HepG2 (cell line): ENCODE results near the gene PATL2. TPM values are rescaled to one million over a fixed set of nuclear protein-coding genes. Genes with fewer than 3 reads are reported as not detected.
A peak's percentile ranks its signal among the peaks of the same experiment; 100 is the strongest.

Source experiments
- CCAR2 ChIP-seq: fragments of 200-400 bp; formaldehyde crosslinking; optimal IDR thresholded peaks from 2 replicates; pipeline ENCODE3; 2018; ENCODE audit warnings: low read depth, mild to moderate bottlenecking, low read length, moderate library complexity
- DPF2 ChIP-seq: sonication (generic); formaldehyde crosslinking; IDR thresholded peaks from 2 replicates; pipeline ENCODE4 v1.4.0; 2020; ENCODE audit warnings: mild to moderate bottlenecking, low read depth, missing genetic modification reagents, borderline replicate concordance
- EHMT2 ChIP-seq: fragments of 200-600 bp; sonication (generic); IDR thresholded peaks from 2 replicates; pipeline ENCODE4 v1.7.0; 2017; ENCODE audit warnings: antibody characterized with exemption, low read depth, low read length, borderline replicate concordance
- FLYWCH1 ChIP-seq: sonication (generic); formaldehyde crosslinking; IDR thresholded peaks from 2 replicates; pipeline ENCODE4 v1.8.1; 2023; ENCODE audit warnings: mild to moderate bottlenecking, missing genetic modification reagents
- HDAC6 ChIP-seq: fragments of 200-600 bp; sonication (generic); IDR thresholded peaks from 2 replicates; pipeline ENCODE4 v1.7.0; 2017; ENCODE audit warnings: mild to moderate bottlenecking, antibody characterized with exemption, low read length, low read depth
- LCORL ChIP-seq, 2 experiments: fragments of 450-650 bp in 1 of 2; sonication (generic) in 1 of 2; formaldehyde crosslinking in 1 of 2; IDR thresholded peaks; 2 replicates each; pipeline versions ENCODE4 v1.5.0 to v1.6.1; 2017 to 2020; ENCODE audit warnings: antibody characterized with exemption in 1 of 2, missing genetic modification reagents in 1 of 2
- NONO ChIP-seq, 2 experiments: fragments of 450-650 bp in 1 of 2; sonication (generic) in 1 of 2; formaldehyde crosslinking in 1 of 2; IDR thresholded peaks in 1 of 2; conservative IDR thresholded peaks in 1 of 2; 2 replicates each; pipeline versions ENCODE4 v1.6.1 to v1.8.0; 2017 to 2022; ENCODE audit warnings: mild to moderate bottlenecking in 1 of 2, missing genetic modification reagents in 1 of 2, moderate library complexity in 1 of 2
- NR2F2 ChIP-seq: IDR thresholded peaks from 2 replicates; pipeline ENCODE4 v1.6.1; 2012; ENCODE audit warnings: low read depth, inconsistent platforms, borderline replicate concordance
- RXRA ChIP-seq: sonication (generic); formaldehyde crosslinking; IDR thresholded peaks from 2 replicates; pipeline ENCODE4 v1.5.1; 2020; ENCODE audit warnings: missing genetic modification reagents
- XBP1 ChIP-seq: sonication (generic); formaldehyde crosslinking; IDR thresholded peaks from 2 replicates; pipeline ENCODE4 v1.5.0; 2020; ENCODE audit warnings: missing genetic modification reagents
- ZMYM2 ChIP-seq: sonication (generic); formaldehyde crosslinking; IDR thresholded peaks from 2 replicates; pipeline ENCODE4 v1.8.0; 2022; ENCODE audit warnings: mild to moderate bottlenecking, missing genetic modification reagents
- ZNF121 ChIP-seq: sonication (generic); formaldehyde crosslinking; IDR thresholded peaks from 2 replicates; pipeline ENCODE4 v1.5.0; 2020; ENCODE audit warnings: mild to moderate bottlenecking, missing genetic modification reagents
- ZNF160 ChIP-seq: sonication (generic); formaldehyde crosslinking; IDR thresholded peaks from 2 replicates; pipeline ENCODE4 v1.8.0; 2022; ENCODE audit warnings: mild to moderate bottlenecking, inconsistent platforms, missing genetic modification reagents
- ZNF431 ChIP-seq: sonication (generic); formaldehyde crosslinking; IDR thresholded peaks from 2 replicates; pipeline ENCODE4 v1.9.0; 2022; ENCODE audit warnings: missing genetic modification reagents, low read depth, mild to moderate bottlenecking, borderline replicate concordance
- ZNF713 ChIP-seq: sonication (generic); formaldehyde crosslinking; IDR thresholded peaks from 2 replicates; pipeline ENCODE4 v1.4.0; 2020; ENCODE audit warnings: mild to moderate bottlenecking, missing genetic modification reagents
- polyA plus RNA-seq, 8 experiments: library from polyadenylated mRNA; depleted of rRNA in 3 of 8; stranded (reverse) in 7 of 8; unstranded in 1 of 8; fragments of >200 nt; fragmentation: Illumina TruSeq in 4 of 8; extraction: Trizol in 4 of 8; gene quantifications; 2 replicates each; pipeline versions ENCODE4 v1.2.1 to v1.2.3, GENCODE V29; 2011 to 2016; ENCODE audit warnings: low read depth in 4 of 8, missing spikeins in 1 of 8, mixed read lengths in 1 of 8; ENCODE audit not compliant: insufficient read depth in 1 of 8
- total RNA-seq, 5 experiments: library from RNA; depleted of rRNA; stranded (reverse); fragments of >200 nt; fragmentation: Illumina TruSeq; extraction: Trizol; gene quantifications; 2 replicates each; pipeline ENCODE4 v1.2.3, GENCODE V29; 2016; ENCODE audit warnings: low read depth in 1 of 5
- TF ChIP-seq, protein P1 (sequence below): sonication (generic); formaldehyde crosslinking; IDR thresholded peaks from 2 replicates; pipeline ENCODE4 v1.8.0; 2022; ENCODE audit warnings: mild to moderate bottlenecking, missing genetic modification reagents, borderline replicate concordance
- TF ChIP-seq, protein P2 (sequence below): fragments of 450-650 bp; IDR thresholded peaks from 2 replicates; pipeline ENCODE4 v1.6.1; 2017; ENCODE audit warnings: mild to moderate bottlenecking
- TF ChIP-seq, protein P3 (sequence below): sonication (generic); formaldehyde crosslinking; IDR thresholded peaks from 2 replicates; pipeline ENCODE4 v1.5.0; 2020; ENCODE audit warnings: mild to moderate bottlenecking, missing genetic modification reagents, borderline replicate concordance
- TF ChIP-seq, protein P4 (sequence below): IDR thresholded peaks from 2 replicates; pipeline ENCODE4 v1.6.1; 2016; ENCODE audit warnings: low read depth

Gene PATL2
- total and polyA plus RNA-seq, 2 of the 13 experiments (the other 11 are each of a cell fraction or from before 2014, with no cell fraction given), result 0.15 to 0.53 TPM

DNA sequence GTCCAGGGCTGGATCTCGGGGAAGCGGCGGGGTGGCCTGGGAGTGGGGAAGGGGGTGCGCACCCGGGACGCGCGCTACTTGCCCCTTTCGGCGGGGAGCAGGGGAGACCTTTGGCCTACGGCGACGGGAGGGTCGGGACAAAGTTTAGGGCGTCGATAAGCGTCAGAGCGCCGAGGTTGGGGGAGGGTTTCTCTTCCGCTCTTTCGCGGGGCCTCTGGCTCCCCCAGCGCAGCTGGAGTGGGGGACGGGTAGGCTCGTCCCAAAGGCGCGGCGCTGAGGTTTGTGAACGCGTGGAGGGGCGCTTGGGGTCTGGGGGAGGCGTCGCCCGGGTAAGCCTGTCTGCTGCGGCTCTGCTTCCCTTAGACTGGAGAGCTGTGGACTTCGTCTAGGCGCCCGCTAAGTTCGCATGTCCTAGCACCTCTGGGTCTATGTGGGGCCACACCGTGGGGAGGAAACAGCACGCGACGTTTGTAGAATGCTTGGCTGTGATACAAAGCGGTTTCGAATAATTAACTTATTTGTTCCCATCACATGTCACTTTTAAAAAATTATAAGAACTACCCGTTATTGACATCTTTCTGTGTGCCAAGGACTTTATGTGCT lies 721 bp upstream of the PATL2 start (continued):
- peak; percentile 20; the same call in 1 of the 2 replicates for TF ChIP-seq ZNF431 (CRISPR knock-in tag)
- TF ChIP-seq, protein P1, sequence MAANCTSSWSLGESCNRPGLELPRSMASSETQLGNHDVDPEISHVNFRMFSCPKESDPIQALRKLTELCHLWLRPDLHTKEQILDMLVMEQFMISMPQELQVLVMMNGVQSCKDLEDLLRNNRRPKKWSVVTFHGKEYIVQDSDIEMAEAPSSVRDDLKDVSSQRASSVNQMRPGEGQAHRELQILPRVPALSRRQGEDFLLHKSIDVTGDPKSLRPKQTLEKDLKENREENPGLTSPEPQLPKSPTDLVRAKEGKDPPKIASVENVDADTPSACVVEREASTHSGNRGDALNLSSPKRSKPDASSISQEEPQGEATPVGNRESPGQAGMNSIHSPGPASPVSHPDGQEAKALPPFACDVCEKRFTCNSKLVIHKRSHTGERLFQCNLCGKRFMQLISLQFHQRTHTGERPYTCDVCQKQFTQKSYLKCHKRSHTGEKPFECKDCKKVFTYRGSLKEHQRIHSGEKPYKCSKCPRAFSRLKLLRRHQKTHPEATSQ (CRISPR knock-in tag), result 0 out of 2 replicates have a peak, but pooled peaks have one; percentile 10
- no peak for TF ChIP-seq HDAC6
- TF ChIP-seq EHMT2, result no peak
- no peak for TF ChIP-seq NR2F2
- TF ChIP-seq RXRA (CRISPR knock-in tag), result 0 out of 2 replicates have a peak, but pooled peaks have one; percentile 4
- no peak for TF ChIP-seq CCAR2
- TF ChIP-seq XBP1 (CRISPR knock-in tag), result no peak
- 0 out of 2 replicates have a peak, but pooled peaks have one; percentile 49 for TF ChIP-seq ZNF121 (CRISPR knock-in tag)
- TF ChIP-seq LCORL (IDR thresholded peaks at IDR 0.05), result no peak
- TF ChIP-seq LCORL (CRISPR knock-in tag; IDR thresholded peaks at IDR 0.05), result 0 out of 2 replicates have a peak, but pooled peaks have one; percentile 4
- TF ChIP-seq, protein P2, sequence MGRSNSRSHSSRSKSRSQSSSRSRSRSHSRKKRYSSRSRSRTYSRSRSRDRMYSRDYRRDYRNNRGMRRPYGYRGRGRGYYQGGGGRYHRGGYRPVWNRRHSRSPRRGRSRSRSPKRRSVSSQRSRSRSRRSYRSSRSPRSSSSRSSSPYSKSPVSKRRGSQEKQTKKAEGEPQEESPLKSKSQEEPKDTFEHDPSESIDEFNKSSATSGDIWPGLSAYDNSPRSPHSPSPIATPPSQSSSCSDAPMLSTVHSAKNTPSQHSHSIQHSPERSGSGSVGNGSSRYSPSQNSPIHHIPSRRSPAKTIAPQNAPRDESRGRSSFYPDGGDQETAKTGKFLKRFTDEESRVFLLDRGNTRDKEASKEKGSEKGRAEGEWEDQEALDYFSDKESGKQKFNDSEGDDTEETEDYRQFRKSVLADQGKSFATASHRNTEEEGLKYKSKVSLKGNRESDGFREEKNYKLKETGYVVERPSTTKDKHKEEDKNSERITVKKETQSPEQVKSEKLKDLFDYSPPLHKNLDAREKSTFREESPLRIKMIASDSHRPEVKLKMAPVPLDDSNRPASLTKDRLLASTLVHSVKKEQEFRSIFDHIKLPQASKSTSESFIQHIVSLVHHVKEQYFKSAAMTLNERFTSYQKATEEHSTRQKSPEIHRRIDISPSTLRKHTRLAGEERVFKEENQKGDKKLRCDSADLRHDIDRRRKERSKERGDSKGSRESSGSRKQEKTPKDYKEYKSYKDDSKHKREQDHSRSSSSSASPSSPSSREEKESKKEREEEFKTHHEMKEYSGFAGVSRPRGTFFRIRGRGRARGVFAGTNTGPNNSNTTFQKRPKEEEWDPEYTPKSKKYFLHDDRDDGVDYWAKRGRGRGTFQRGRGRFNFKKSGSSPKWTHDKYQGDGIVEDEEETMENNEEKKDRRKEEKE, result no peak
- no peak for TF ChIP-seq FLYWCH1 (CRISPR knock-in tag)
- TF ChIP-seq ZMYM2 (CRISPR knock-in tag), result no peak
- TF ChIP-seq ZNF160 (CRISPR knock-in tag), result peak; percentile 47; the same call in 1 of the 2 replicates
- TF ChIP-seq, protein P3, sequence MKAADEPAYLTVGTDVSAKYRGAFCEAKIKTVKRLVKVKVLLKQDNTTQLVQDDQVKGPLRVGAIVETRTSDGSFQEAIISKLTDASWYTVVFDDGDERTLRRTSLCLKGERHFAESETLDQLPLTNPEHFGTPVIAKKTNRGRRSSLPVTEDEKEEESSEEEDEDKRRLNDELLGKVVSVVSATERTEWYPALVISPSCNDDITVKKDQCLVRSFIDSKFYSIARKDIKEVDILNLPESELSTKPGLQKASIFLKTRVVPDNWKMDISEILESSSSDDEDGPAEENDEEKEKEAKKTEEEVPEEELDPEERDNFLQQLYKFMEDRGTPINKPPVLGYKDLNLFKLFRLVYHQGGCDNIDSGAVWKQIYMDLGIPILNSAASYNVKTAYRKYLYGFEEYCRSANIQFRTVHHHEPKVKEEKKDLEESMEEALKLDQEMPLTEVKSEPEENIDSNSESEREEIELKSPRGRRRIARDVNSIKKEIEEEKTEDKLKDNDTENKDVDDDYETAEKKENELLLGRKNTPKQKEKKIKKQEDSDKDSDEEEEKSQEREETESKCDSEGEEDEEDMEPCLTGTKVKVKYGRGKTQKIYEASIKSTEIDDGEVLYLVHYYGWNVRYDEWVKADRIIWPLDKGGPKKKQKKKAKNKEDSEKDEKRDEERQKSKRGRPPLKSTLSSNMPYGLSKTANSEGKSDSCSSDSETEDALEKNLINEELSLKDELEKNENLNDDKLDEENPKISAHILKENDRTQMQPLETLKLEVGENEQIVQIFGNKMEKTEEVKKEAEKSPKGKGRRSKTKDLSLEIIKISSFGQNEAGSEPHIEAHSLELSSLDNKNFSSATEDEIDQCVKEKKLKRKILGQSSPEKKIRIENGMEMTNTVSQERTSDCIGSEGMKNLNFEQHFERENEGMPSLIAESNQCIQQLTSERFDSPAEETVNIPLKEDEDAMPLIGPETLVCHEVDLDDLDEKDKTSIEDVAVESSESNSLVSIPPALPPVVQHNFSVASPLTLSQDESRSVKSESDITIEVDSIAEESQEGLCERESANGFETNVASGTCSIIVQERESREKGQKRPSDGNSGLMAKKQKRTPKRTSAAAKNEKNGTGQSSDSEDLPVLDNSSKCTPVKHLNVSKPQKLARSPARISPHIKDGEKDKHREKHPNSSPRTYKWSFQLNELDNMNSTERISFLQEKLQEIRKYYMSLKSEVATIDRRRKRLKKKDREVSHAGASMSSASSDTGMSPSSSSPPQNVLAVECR (CRISPR knock-in tag), result peak; percentile 51
- TF ChIP-seq NONO (IDR thresholded peaks at IDR 0.05), result no peak
- no peak for TF ChIP-seq NONO (CRISPR knock-in tag; conservative IDR thresholded peaks at IDR 0.05)
- TF ChIP-seq ZNF713 (CRISPR knock-in tag), result no peak; the same call in 1 of the 2 replicates
- TF ChIP-seq DPF2, result no peak
- TF ChIP-seq, protein P4, sequence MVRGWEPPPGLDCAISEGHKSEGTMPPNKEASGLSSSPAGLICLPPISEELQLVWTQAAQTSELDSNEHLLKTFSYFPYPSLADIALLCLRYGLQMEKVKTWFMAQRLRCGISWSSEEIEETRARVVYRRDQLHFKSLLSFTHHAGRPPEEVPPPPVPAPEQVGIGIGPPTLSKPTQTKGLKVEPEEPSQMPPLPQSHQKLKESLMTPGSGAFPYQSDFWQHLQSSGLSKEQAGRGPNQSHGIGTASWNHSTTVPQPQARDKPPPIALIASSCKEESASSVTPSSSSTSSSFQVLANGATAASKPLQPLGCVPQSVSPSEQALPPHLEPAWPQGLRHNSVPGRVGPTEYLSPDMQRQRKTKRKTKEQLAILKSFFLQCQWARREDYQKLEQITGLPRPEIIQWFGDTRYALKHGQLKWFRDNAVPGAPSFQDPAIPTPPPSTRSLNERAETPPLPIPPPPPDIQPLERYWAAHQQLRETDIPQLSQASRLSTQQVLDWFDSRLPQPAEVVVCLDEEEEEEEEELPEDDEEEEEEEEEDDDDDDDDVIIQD, result no peak
